GM19395 (cell line): Measurements from ENCODE around the gene NCAM2.
"Not testable (repeated sequence)": the region's sequence is repeated elsewhere in the genome, so short reads cannot be mapped to it uniquely, and the experiment has no call there.

Experiments
- ATAC-seq: cut with Tn5 transposase; IDR thresholded peaks from one replicate; pipeline ENCODE4 v1.9.1; 2021; ENCODE audit warnings: mild to moderate bottlenecking, moderate library complexity; ENCODE audit not compliant: unreplicated experiment

Gene NCAM2

GRCh38 chr21:21101911-21102310, 103.7 kb downstream of the NCAM2 start:
- no peak for ATAC-seq

DNA sequence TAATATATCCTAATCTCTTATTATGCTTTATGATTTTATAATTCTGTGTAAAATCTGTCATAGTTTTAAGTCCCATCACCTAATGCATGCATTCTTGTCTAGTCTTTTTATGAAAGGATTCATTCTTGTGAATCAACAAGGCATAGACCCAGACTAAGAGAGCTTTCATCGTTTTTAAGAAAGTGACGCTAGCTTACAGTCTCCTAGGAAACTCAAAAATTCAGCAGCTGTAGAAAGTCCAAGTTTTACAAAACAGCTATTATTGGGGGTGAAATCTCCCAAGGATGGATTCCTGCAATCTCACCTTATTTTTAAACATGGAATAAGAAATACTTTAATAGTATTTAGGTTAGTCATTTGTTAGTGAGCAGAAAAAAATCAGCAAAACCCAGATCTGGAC, 104.7 kb downstream of the NCAM2 start:
- ATAC-seq, result no peak

- no peak for ATAC-seq
Measured at GRCh38 chr21:21103692-21104091, 105.5 kb downstream of the NCAM2 start.

DNA sequence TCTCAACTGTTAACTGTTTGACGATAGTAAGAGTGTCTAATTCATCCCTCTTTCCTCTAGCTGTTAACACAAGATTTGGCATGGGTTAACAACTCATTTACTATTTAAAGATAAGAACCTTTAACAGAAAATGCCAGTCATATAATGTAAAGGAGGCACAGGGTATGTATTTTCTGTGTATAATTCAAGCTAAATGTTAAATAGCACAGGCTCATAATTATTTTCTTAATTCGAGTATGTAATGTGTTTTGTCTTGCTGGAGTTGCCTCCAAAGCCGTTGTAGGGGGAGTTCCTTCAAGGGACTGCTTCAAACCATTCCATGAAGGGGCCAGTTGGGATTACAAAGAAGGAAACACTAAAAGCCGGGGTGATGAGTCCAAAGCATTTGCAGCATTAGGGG, 111.5 kb downstream of the NCAM2 start:
- no peak for ATAC-seq

GRCh38 chr21:21111309-21111920, 113.2 kb downstream of the NCAM2 start:
- ATAC-seq, result no peak

GRCh38 chr21:21114461-21114860, 116.3 kb downstream of the NCAM2 start:
- no peak for ATAC-seq

DNA sequence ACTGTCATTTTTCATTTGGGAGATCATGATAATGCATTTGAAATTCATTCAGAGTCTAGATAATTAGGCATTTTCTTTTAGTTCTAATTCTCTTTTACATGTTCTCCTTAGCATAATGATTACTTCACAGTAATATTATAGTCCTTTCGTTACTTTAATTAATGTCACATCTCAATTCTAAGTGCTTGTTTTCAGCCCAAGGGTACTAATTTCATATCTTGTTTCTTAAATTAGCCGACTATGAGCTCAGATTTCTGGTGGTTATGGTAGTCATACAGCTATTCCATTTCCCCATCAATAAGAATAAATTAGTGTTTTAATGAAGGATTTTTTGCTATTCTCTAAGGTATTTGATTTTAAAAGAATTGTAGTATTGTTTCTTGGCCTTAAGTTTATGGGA, 120.9 kb downstream of the NCAM2 start:
- no peak for ATAC-seq

GRCh38 chr21:21122680-21123079, 124.5 kb downstream of the NCAM2 start:
- ATAC-seq, result no peak

DNA sequence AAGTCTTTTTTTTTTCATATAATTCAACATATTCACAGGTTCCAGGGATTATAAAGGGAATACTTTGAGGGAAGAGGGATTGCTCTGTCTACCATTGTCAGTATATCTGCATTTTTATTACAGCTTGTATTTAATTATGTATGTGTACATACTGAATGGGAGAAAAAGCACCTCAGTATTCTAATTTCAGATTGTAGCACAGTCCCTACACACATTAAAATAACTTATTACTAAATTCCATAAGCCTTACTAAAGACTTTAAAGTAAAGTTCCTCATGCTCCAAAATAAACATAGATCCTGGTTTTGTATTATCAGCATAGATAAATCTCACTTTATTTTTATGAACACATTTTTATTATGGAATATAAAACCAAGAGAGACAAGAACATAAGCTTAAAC, 134.2 kb downstream of the NCAM2 start:
- no peak for ATAC-seq

- ATAC-seq, result no peak
Measured at GRCh38 chr21:21137986-21138385, 139.8 kb downstream of the NCAM2 start.

GRCh38 chr21:21146587-21147373, 148.6 kb downstream of the NCAM2 start:
- ATAC-seq, result no peak

DNA sequence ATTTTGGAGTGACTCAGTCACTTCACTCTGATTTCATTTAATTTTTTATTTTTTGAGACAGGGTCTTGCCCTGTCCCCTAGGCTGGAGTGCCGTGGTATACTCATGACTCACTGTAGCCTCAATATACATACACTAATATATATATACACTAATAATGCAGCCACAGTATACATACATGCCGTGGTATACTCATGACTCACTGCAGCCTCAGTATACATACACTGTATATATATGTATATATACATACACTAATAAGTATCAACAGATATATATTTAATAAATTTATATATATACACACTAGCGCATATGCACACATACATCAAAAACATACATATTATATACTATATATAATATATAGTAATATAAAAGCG, 149.2 kb downstream of the NCAM2 start:
- no peak for ATAC-seq

- no peak for ATAC-seq
Measured at GRCh38 chr21:21148009-21148408, 149.8 kb downstream of the NCAM2 start.

- ATAC-seq, result no peak
Measured at GRCh38 chr21:21148514-21148913, 150.3 kb downstream of the NCAM2 start.

GRCh38 chr21:21149445-21149844, 151.2 kb downstream of the NCAM2 start:
- ATAC-seq, result not testable (repeated sequence)

DNA sequence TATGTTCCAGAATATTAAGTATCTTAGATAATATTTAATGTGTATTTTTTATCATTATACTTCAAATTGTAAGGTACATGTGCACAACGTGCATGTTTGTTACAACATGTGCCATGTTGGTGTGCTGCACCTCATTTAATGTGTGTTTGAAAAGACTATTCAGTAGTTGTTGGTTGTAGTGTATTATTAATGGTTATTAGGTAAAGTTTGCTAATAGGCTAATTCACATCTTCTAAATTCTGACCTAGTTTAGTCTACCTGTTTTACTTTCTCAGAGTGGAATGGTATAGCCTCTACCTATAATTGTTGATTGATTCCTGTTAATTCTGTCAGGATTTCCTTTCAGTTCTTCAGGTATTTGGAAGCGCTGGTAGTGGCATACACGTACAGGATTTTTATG, 153.0 kb downstream of the NCAM2 start:
- ATAC-seq, result no peak

DNA sequence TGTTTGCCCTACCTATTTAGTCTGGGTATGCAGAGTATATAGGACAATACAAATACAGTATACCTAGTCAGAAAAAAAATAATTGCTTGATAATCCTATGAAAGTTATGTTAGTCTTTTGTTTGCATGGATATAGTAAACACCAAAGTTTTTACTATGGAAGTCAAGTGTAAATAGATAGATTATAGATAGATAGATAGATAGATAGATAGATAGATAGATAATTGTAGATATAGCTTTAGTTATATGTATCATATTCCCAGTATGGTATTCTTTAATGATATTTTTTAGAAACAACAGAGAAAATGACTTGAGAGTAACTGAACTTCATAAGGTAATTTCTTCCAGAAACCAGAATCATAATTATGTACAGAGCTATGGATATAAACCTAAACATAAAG, 158.2 kb downstream of the NCAM2 start:
- ATAC-seq, result no peak

GRCh38 chr21:21156957-21157356, 158.7 kb downstream of the NCAM2 start:
- no peak for ATAC-seq

GRCh38 chr21:21158376-21158918, 160.2 kb downstream of the NCAM2 start:
- no peak for ATAC-seq

DNA sequence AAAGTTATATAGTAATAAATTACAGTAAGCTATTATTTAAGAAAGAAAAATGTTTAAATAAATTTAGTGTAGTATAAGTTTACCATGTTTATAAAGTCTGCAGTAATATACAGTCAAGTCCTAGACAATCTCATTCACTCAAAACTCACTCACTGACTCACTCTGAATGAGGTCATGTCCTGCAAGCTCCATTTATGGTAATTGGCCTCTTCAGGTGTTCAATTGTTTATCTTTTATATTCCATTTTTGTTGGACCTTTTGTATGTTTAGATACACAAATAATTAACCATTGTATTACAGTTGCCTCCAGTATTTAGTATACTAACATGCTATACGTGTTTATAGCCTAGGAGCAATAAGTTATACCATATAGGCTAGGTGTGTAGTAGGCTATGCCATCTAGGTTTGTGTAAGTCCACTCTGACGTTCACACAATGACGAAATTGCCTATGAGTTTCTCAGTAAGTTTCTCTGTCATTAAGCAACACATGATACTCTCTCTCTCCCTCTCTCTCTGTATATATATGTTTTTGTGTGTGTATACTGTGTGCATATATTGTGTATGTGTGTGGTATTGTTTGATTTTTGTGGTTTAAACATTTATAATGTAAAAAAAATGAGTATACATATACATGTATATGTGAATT, 161.2 kb downstream of the NCAM2 start:
- no peak for ATAC-seq

- no peak for ATAC-seq
Measured at GRCh38 chr21:21162786-21163185, 164.6 kb downstream of the NCAM2 start.

- no peak for ATAC-seq
Measured at GRCh38 chr21:21163904-21164303, 165.7 kb downstream of the NCAM2 start.
